ENCODE measurements around the gene TUBE1.

Gene TUBE1

GRCh38 chr6:112026933-112027332, 60.3 kb downstream of the TUBE1 start:
- DNase-seq = no peak
- TF ChIP-seq EZH2phosphoT487 (IDR thresholded peaks at IDR 0.05; ENCODE audit: low read length) (no peak), CTCF (IDR thresholded peaks at IDR 0.05; ENCODE audit: low read length) (no peak), EZH2 (optimal IDR thresholded peaks at IDR 0.05; ENCODE audit: low read depth, low read length) (no peak)
- Histone ChIP-seq H3K79me2 (ENCODE audit: low read length) (no peaks in the 10 kb centered on the region), H3K4me3 (ENCODE audit: low read length) (no peak overlapping the region), H3K4me1 (ENCODE audit: low read length) (no peaks in the 10 kb centered on the region), H3K9me3 (replicated peaks; ENCODE audit: insufficient read depth, low read length) (no peaks in the 10 kb centered on the region), H3K9me2 (replicated peaks; ENCODE audit: insufficient read depth, low read length) (no peaks in the 10 kb centered on the region), H3K27ac (ENCODE audit: low read length) (no peak overlapping the region), H2AFZ (ENCODE audit: low read length) (no peak overlapping the region), H3K4me2 (ENCODE audit: low read depth, low read length) (no peak overlapping the region), H4K20me1 (ENCODE audit: insufficient read depth, low read length) (no peaks in the 10 kb centered on the region), H3K27me3 (replicated peaks; ENCODE audit: insufficient read depth, low read length) (no peaks in the 10 kb centered on the region), H3K9ac (ENCODE audit: low read length) (no peak overlapping the region), H3K36me3 (replicated peaks; ENCODE audit: insufficient read depth, low read length) (no peaks in the 10 kb centered on the region), H3F3A (ENCODE audit: insufficient read depth, low read length) (no peaks in the 10 kb centered on the region)

GRCh38 chr6:112024464-112024863, 62.8 kb downstream of the TUBE1 start:
- Histone ChIP-seq H3K9me3 (replicated peaks; ENCODE audit: insufficient read depth, low read length) (no peaks in the 10 kb centered on the region), H3F3A (ENCODE audit: insufficient read depth, low read length) (no peaks in the 10 kb centered on the region), H3K36me3 (replicated peaks; ENCODE audit: insufficient read depth, low read length) (no peaks in the 10 kb centered on the region), H3K9ac (ENCODE audit: low read length) (no peak overlapping the region), H4K20me1 (ENCODE audit: insufficient read depth, low read length) (no peaks in the 10 kb centered on the region), H3K27ac (ENCODE audit: low read length) (no peak overlapping the region), H3K27me3 (replicated peaks; ENCODE audit: insufficient read depth, low read length) (no peaks in the 10 kb centered on the region), H3K4me1 (ENCODE audit: low read length) (no peaks in the 10 kb centered on the region), H3K4me3 (ENCODE audit: low read length) (no peak overlapping the region), H3K79me2 (ENCODE audit: low read length) (no peaks in the 10 kb centered on the region), H2AFZ (ENCODE audit: low read length) (no peak overlapping the region), H3K9me2 (replicated peaks; ENCODE audit: insufficient read depth, low read length) (no peaks in the 10 kb centered on the region), H3K4me2 (ENCODE audit: low read depth, low read length) (no peak overlapping the region)
- TF ChIP-seq EZH2 (optimal IDR thresholded peaks at IDR 0.05; ENCODE audit: low read depth, low read length) (no peak), CTCF (IDR thresholded peaks at IDR 0.05; ENCODE audit: low read length) (no peak), EZH2phosphoT487 (IDR thresholded peaks at IDR 0.05; ENCODE audit: low read length) (no peak)
- DNase-seq = no peak

- no peaks in the 10 kb centered on the region for H3K27me3 ChIP-seq (replicated peaks; ENCODE audit: insufficient read depth, low read length)
These were observed 64.5 kb downstream of the TUBE1 start for GRCh38 chr6:112022749-112023148.

More at GRCh38 chr6:112022749-112023148, 64.5 kb downstream of the TUBE1 start:
- no peak overlapping the region for H3K9ac ChIP-seq (ENCODE audit: low read length)
- no peak overlapping the region for H3K27ac ChIP-seq (ENCODE audit: low read length)
- no peak overlapping the region for H3K4me3 ChIP-seq (ENCODE audit: low read length)
- TF ChIP-seq EZH2phosphoT487 (IDR thresholded peaks at IDR 0.05; ENCODE audit: low read length) (no peak), EZH2 (optimal IDR thresholded peaks at IDR 0.05; ENCODE audit: low read depth, low read length) (no peak), CTCF (IDR thresholded peaks at IDR 0.05; ENCODE audit: low read length) (no peak)
- no peak overlapping the region for H2AFZ ChIP-seq (ENCODE audit: low read length)
- no peaks in the 10 kb centered on the region for H3K36me3 ChIP-seq (replicated peaks; ENCODE audit: insufficient read depth, low read length)
- H3F3A ChIP-seq (ENCODE audit: insufficient read depth, low read length) = no peaks in the 10 kb centered on the region
- DNase-seq = no peak
- H3K9me3 ChIP-seq (replicated peaks; ENCODE audit: insufficient read depth, low read length) = no peaks in the 10 kb centered on the region
- H3K4me2 ChIP-seq (ENCODE audit: low read depth, low read length) = no peak overlapping the region
- no peaks in the 10 kb centered on the region for H4K20me1 ChIP-seq (ENCODE audit: insufficient read depth, low read length)
- H3K4me1 ChIP-seq (ENCODE audit: low read length) = no peaks in the 10 kb centered on the region
- H3K79me2 ChIP-seq (ENCODE audit: low read length) = no peaks in the 10 kb centered on the region
- no peaks in the 10 kb centered on the region for H3K9me2 ChIP-seq (replicated peaks; ENCODE audit: insufficient read depth, low read length)
